Measurements from ENCODE around the gene CNFN.

GRCh38 chr19:42376177-42376555 lies 13.9 kb downstream of the CNFN start:
- no peak for TF ChIP-seq YY1 (IDR thresholded peaks at IDR 0.05; ENCODE audit: insufficient read depth, insufficient read length)
- TF ChIP-seq ZNF274 (IDR thresholded peaks at IDR 0.05; ENCODE audit: low read depth, low read length) = no peak

Measured in NT2/D1 (cell line).